Stimulated activated CD8-positive, alpha-beta memory T cell treated with anti-CD3 and anti-CD28 coated beads, Interleukin-7, amount 100 ng/mL, for 24 hours (primary cell): ENCODE results near the gene TMCC1.
"Not testable (repeated sequence)": the region's sequence is repeated elsewhere in the genome, so short reads cannot be mapped to it uniquely, and the experiment has no call there.

Experiments
- DNase-seq: peaks from one replicate; pipeline ENCODE4 v3.0.0-alpha.2; 2020; ENCODE audit warnings: low read depth

TMCC1 gene

GRCh38 chr3:129684270-129684669 is 209.2 kb downstream of the TMCC1 start:
- no peak for DNase-seq

- DNase-seq: no peak
These were observed 210.3 kb downstream of the TMCC1 start for GRCh38 chr3:129683201-129683600.

GRCh38 chr3:129676985-129677384 is 216.5 kb downstream of the TMCC1 start:
- DNase-seq: no peak

GRCh38 chr3:129674798-129675123 is 218.8 kb downstream of the TMCC1 start:
- not testable (repeated sequence) for DNase-seq

GRCh38 chr3:129673897-129674797 is 219.4 kb downstream of the TMCC1 start:
- DNase-seq: no peak

- no peak for DNase-seq
These were observed 220.5 kb downstream of the TMCC1 start for GRCh38 chr3:129673012-129673411.

- DNase-seq: no peak
These were observed 221.1 kb downstream of the TMCC1 start for GRCh38 chr3:129672412-129672811.

GRCh38 chr3:129665024-129665768 is 228.3 kb downstream of the TMCC1 start:
- no peak for DNase-seq

GRCh38 chr3:129663930-129664646 is 229.4 kb downstream of the TMCC1 start:
- DNase-seq: no peak

- no peak for DNase-seq
These were observed 230.5 kb downstream of the TMCC1 start for GRCh38 chr3:129663045-129663446.

GRCh38 chr3:129662191-129662608 is 231.3 kb downstream of the TMCC1 start:
- no peak for DNase-seq

GRCh38 chr3:129661766-129662165 is 231.7 kb downstream of the TMCC1 start:
- DNase-seq: no peak

GRCh38 chr3:129658110-129658843 is 235.2 kb downstream of the TMCC1 start:
- no peak for DNase-seq

GRCh38 chr3:129657261-129658046 is 236.1 kb downstream of the TMCC1 start:
- no peak for DNase-seq

GRCh38 chr3:129656659-129657247 is 236.8 kb downstream of the TMCC1 start:
- DNase-seq: no peak

- no peak for DNase-seq
These were observed 238.2 kb downstream of the TMCC1 start for GRCh38 chr3:129655291-129655700.

GRCh38 chr3:129654131-129654530 is 239.4 kb downstream of the TMCC1 start:
- no peak for DNase-seq

GRCh38 chr3:129653019-129653418 is 240.5 kb downstream of the TMCC1 start:
- DNase-seq: no peak

GRCh38 chr3:129651435-129652202 is 241.9 kb downstream of the TMCC1 start:
- no peak for DNase-seq
